GM19328 (cell line): ENCODE data around the gene PRKD1.

Experiments used
- ATAC-seq: cut with Tn5 transposase; IDR thresholded peaks from one replicate; pipeline ENCODE4 v1.9.1; 2021; ENCODE audit warnings: mild to moderate bottlenecking, moderate library complexity; ENCODE audit not compliant: unreplicated experiment

The PRKD1 gene

DNA sequence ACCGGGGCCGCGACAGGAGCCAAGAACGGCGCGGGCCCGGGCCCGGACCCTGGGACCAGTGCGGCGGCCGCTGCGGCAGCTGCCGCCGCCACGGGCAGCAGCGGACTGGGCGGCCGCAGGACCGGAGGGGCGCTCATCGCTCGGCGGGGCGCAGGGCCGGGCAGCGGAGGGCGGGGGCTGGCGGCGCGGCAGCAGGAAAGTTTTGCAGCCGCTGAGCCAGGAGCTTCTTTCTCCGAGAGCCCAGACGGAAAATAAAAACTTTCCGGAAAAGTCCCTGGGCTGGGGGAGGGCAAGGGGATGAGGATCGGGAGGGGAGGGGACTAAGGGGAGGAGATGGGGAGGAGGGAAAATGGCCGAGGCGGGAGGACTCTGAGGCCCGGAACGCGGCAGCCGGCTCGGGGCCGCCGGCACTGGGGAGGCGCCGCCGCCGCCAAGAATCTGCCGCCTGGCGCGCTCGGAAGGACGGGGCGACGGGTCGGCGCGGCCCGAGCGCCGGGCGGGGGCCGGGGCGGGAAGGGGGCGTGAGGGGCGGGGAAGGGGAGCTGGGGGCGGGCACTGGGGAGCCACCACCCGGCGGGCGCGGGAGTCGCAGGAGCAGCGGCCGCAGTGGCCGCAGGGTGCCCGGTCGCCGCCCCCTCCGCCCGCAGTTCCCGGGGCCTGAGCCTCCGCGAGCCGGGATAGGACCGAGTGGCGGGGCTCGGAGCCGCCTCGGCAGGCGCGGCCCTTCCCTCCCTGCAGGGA is at the start of gene PRKD1:
Gene PRKD1 (minus strand): TSS at position 472 of the 741 bp plus-strand sequence.
- no peak for ATAC-seq

DNA sequence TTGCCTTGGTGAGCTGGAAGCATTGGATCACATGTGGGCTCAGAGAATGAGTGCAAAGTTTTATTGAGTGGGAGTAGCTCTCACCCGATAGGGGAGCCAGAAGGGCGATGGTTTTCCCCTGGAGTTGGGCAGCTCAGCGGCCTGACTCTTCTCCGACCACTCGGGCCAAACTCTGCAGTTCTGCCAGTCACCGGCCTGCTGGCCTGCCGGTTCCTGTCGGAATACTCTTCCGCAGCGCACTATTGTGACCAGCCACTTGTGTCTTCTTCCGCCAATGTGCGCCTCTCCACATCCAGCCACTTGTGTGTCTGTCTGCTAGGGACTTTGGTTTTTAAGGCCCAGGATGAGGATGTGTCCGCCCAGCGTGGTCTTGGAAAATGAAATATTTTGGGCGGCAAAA is 43.5 kb upstream of the PRKD1 start:
- ATAC-seq: no peak

DNA sequence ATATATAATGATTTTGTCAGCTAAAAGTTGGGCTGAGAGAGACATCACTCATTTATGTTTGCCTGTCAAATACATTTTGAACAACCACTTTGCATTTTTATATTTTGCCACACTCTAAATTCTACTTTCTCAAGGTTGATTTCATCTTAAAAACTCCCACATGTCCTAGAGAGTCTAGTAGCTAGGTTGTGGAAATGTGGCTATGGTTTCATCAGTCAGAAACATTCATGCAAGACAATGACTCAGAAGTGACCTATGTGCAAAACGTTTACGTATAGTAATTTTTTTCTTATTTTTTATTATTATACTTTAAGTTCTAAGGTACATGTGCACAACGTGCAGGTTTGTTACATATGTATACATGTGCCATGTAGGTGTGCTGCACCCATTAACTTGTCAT is 27.4 kb upstream of the PRKD1 start:
- no peak for ATAC-seq

DNA sequence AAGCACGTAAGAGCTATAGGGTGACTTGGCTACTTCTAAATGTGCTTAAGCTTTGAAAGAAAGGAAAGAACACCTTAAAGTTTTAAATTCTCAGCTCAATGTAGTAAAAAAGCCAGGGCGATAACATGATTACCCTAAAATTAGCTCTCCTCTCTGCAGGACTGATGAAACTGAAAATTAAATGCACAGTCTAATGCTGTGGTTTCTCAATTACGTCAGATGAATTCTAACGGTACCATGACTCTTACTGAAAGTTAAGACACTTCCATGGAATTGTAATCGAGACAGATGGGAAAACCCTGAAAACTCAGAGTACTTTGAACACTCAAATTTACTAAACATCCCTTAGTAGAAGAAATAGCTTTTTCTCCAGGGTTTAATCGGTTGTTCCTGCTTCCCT is 25.9 kb upstream of the PRKD1 start:
- no peak for ATAC-seq

DNA sequence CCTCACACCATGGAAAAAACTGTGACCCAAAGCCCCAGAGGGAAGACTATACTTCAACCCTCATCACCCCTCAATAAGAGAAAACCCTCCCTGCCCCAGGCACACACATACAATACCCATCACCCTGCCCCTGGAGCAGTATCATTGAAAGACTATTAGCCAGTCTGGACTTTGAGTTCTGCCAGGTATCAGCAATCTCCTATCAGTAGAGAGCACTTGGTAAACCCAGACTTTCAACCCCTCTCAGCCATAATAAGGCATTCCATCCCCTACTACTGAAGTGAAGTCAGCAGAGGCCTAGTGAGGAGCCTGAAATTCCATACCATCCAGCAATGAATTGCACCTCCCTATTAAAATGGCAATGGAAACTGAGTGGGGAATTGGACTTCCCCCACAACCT is 16.4 kb upstream of the PRKD1 start:
- no peak for ATAC-seq

DNA sequence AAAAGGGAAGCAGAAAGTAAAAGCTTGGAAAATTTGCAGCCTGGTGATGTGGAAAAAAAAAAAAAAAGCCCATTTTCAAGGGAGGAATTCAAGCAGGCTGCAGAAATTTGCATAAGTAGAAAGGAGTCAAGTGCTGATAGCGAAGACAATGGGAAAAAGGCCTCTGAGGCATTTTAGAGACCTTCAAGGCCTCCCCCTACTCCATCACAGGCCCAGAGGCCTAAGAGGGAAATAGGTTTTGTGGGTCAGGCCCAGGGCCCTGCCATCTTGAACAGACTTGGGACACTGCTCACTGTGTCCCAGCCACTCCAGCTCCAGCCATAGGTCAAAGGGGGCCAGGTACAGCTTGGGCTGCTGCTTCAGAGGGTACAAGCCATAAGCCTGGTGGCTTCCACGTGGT is 13.8 kb upstream of the PRKD1 start:
- ATAC-seq: no peak

DNA sequence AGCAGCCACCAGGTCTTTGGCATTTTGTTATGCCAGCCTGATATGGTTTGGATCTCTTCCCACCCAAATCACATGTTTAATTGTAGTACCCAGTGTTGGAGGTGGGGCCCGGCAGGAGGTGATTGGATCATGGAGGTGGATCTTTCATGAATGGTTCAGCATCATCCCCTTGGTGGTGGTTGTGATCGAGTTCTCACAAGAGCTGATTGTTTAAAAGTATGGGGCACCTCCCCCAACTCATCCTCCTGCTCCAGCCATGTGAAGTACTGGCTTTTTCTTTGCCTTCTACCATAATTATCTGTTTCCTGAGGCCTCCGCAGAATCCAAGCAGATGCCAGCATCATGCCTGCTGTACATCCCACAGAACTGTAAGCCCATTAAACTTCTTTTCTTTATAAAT is 12.8 kb upstream of the PRKD1 start:
- ATAC-seq: no peak

DNA sequence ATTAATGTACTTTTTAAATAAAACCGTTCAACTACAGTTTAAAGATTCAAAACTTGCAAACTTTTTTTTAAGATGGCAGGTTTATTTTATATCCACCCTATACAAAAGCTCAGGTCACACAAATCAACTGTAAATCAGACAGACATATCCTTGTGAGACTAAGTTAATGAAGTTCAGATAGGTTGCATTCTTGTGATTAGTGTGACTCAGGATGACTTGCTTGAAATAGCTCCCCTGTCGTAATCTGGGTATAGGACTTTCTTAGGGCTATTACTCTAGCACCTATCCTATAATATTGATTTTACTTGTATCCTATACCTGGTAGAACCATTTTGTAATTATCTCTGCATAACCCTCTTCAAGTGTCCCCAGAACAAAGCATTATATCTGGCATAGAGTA is 9.5 kb upstream of the PRKD1 start:
- ATAC-seq: no peak

DNA sequence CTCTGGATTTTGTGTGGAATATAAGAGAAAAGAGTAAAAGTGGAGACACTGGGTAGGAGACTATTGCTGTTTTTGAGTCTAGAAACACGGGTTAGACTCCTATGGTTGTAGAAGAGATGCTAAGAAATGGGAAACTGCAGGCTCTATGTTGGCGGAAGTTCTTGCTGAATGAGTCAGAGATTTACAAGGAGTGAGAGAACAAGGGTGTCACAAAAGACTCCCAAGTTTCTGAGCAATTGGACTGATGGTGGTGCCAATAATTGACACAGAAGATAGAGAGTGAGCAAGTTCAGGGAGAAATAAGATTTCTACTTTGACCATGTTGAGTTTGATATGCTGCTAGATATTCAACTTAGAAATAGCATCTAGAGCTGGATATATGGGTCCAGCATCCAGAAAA is 2.6 kb upstream of the PRKD1 start:
- ATAC-seq: no peak

DNA sequence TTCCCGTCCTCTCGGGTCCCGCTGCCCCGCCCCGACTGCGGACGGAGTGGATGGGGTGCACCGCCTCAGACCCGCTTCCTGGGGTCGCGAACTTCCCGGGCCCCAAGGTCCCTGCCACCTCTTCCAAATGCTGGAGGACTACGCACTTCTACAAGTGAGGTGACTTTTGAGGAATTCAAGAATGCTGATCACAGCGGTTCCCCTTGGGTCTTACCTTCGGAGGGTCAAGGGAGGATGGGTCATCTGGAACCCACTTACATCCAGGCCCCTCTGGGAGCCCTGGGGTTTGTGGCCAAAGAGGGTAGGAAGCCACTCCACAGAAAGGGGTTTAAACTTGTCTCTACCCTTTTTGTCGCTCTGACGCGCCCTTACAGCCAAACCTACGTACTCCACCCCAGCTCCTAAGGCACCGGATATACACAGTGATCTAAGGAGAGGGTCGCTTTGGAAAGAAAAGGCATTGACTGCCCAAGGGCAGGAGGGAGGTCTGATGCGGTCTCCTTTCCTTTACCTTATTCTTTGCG is 532 bp upstream of the PRKD1 start:
- ATAC-seq: no peak

DNA sequence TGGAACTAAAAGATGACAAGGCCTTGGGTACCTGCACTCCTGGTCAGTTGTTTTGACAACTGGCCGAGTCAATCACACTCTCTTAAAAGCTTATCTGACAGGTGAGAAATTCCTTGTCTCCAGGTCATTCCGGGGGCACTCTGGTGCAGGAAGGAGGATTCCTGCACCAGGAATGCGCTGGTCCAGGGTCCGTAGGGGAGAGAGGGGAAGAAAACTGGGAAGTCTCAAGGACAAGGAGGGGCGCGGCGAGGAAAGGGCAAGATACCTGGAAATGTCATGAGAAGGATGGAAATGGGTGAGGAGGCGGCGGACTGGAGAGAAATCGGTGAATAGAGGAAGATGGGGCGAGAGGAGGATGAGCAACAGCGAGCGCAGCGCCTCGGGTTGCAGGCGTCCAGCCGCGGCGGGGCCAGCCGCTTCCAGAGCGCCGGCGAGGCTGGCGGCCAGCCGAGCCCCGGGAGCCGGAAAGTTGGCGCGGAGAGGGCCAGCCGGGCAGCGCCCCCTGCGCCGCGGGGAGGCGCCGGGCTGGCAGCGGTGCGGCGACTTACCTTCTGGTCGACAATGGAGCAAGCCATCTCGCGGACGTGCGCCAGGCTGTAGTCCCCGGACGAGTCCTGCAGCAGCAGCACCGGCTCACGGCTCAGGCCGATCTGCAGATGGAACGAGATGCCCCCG is 809 bp downstream of the PRKD1 start:
- ATAC-seq: no peak

DNA sequence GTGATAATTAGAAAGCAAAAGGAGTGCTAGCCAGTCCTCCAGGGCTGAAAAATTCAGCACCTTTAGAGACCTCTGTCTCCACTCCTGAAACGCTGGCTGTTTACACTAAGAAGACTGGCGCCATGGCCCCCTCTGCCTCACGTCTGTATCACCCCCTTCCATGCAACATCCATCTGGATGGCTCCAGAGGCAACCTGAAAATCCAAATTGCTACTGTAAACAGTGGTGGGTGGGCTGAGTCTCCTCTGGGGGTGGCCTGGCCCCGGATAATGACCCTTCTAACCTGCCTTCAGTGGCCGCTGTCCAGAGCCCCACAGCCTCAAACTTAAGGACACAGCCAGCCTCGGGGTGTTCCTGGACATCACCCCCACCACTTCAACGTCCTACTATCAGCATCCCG is 1.4 kb downstream of the PRKD1 start:
- no peak for ATAC-seq

DNA sequence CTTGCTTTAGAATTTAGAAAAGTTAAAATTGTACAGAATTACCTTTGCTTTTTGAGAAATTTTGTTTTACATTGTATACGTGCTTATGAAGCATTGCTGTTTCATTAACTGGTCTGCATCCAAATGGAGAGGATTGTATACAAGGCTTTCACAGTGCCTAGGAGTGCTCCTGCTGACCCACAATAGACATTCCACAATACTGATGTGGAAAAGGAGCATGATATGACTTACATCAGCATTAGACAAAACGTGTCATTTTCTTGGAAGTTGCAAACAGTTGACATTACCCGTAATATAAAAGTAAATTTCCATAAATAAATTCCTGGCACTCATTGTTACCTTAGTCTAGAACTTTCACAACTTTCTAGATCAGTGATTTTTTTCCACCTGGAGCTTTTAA is 1.9 kb downstream of the PRKD1 start:
- no peak for ATAC-seq

DNA sequence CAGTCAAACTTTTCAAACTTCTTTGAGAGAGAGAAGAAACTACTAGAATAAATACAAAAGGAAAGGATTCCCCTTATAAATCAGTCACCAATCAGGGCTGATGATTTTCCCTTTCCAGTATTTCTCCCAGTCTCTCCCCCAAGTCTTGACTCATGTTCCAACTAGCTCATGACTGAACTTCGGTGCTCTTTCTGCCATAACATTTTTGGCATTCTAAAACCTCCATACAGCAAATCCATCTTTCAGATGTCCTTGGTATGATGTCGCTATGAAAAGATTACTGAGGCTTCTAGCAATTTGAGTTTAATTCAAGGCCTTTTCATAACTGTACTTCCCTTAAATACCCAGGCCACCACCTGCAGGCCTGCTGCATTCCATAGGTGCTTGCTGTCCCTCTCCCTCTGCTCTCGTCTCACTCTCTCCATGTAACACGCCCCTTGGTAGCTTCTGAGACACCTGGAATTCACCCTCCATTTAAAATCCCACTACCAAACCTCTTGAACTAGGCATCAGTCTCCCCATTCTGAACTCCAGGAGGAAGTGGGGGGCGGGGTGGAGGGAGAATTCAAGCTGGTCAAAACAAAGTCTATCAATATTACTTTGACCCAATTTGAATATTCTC is 2.4 kb downstream of the PRKD1 start:
- no peak for ATAC-seq

DNA sequence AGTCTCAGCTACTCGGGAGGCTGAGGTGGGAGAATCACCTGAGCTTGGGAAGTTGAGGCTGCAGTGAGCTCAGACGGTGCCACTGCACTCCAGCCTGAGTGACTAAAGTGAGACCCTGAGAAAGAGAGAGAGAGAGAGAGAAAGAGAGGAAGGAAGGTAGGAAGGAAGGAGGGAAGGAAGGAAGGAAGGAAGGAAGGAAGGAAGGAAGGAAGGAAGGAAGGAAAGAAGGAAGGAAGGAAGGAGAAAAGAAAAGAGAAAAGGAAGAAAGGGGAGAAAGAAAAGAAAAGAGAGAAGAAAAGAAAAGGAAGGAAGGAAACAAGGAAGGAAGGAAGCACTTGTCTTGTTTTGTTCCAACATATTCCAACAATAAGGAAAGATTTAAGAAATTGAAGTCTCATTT is 7.8 kb downstream of the PRKD1 start:
- no peak for ATAC-seq

DNA sequence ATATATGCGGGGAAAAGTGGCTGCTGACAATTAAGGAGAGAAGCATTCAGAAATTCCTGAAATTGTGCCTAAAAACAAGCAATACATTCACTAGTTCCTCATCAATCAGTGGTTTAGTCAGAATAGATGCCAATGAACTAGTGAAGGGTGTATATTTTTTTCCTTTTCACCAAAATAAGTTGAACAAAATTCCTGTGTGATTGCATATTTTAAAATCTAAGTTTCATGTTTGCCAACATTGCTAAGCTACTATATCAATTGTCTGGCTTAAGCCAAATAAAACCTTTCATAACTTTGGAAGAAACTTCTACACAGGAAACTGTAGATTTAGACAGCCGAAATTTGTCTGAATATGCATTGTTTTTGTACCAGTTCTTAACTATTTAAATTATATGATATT is 8.7 kb downstream of the PRKD1 start:
- no peak for ATAC-seq

DNA sequence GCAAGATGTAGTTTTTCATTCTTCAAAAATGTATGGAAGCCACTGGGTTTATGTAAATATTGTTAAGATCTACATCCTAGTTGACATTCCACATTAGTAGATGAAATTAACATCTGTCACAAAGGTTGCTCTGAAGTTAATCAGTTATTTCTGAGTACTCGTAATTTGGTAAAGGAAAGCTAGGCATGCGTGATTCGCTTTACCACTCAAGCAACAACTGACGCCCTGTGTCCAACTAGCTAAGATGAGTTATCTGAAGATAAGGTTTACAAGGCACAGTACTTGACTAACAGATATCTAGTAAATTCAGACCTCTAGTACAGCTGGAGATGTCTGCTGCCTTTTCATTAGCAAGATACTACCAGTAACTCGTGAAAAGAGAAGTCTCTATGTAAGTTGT is 14.1 kb downstream of the PRKD1 start:
- ATAC-seq: no peak

DNA sequence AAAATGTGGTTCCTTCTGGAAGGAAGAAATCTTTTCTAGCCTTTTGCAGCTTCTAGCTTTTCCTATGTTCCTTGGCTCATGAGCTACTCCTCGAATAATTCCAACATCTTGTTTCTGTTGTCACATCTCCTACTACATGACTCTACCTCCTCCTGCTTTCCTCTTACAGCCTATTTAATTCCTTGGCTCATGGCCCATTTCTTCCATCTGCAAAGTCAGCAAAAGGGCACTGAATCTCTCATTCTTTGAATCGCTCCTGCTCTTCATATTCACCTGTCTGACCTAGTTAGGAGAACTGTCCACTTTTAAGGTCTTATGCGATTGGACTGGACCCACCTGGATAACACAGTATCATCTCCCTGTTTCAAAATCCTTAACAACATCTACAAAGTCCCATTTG is 15.8 kb downstream of the PRKD1 start:
- ATAC-seq: no peak

DNA sequence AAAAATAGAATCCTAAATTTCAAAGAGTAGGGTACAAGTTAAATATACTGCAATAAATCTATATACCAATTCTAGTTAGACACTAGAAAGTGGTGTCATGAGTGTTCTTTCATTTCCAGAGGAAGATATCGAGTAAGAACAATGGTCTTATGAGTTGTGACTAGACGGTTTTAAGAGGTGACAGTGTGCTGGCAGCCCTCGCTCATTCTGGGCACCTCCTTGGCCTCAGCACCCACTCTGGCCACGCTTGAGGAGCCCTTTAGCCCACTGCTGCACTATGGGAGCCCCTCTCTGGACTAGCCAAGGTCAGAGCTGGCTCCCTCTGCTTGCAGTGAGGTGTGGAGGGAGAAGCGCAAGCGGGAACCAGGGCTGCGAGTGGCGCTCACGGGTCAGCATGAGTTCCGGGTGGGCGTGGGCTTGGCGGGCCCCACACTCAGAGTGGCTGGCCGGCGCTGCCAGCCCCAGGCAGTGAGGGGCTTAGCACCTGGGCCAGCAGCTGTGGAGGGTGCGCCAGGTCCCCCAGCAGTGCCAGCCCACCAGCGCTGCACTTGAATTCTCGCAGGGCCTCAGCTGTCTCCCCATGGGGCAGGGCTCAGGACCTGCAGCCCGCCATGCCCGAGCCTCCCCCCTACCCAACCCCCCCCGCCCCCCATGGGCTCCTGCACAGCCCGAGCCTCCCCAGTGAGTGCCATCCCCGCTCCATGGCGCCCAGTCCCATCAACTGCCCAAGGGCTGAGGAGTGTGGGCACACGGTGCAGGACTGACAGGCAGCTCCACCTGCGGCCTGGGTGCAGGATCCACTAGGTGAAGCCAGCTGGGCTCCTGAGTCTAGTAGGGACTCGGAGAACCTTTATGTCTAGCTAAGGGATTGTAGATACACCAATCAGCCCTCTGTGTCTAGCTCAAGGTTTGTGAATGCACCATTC is 18.7 kb downstream of the PRKD1 start:
- ATAC-seq: no peak

DNA sequence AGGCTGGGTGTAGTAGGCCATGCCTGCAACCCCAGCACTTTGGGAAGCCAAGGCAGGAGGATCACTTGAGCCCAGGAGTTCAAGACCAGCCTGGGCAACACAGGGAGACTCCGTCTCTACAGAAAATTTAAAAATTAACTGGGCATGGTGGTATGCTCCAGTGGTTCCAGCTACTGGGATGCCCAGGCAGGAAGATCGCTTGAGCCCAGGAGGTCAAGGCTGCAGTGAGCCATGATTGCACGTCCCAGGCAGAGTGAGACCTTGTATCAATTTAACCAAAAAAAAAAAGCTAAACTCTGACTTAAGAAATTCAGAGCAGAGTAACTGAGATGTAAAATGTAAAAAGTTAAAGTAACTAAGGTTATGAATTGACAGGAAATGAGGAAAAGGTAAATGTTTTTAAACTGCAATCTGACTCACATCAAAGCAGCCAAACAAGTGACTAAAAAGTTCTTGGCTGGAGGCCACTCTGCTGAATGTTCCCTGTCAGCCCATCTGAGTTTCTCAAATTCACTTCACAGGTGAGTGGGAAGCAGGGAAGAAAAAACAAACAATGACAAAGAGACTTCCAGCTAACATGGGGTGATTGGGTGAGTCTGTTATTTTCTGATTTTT is 21.3 kb downstream of the PRKD1 start:
- no peak for ATAC-seq

DNA sequence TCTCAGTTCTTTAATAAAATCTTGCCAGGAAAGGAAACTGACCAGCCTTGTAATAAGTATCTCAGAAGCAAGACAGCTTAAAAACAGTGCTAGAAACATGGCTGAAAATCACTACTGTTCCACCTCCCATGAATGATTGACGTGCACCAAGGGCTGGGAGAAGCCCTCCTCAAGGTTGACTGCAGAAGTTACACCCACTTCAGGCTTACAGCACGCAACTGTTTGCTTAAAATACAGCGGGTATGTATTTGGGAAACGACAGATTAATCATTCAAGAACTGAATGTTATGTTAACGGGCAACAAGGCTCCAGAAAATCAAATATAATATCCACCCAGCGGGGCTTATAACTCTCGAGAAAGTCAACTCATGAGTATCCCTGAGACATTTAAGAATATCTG is 22.1 kb downstream of the PRKD1 start:
- no peak for ATAC-seq
